Suprapubic skin (tissue), 4 donors: Measurements from ENCODE around the gene SOSTDC1. TPM values are rescaled to one million over a fixed set of nuclear protein-coding genes. Genes with fewer than 3 reads are reported as not detected.

Experiments
- DNase-seq, 2 donors: peaks; one replicate each; pipeline ENCODE4 v3.0.0-alpha.2; 2019; ENCODE audit warnings: low spot score in 2 of 2
- H3K27ac ChIP-seq: fragments of 200-600 bp; sonication (generic); one replicate; pipeline ENCODE4 v1.5.1; 2019
- H3K27me3 ChIP-seq: fragments of 200-600 bp; sonication (generic); one replicate; pipeline ENCODE4 v1.5.1; 2019
- H3K36me3 ChIP-seq: fragments of 200-600 bp; sonication (generic); one replicate; pipeline ENCODE4 v1.5.1; 2019
- H3K4me1 ChIP-seq: fragments of 200-600 bp; sonication (generic); one replicate; pipeline ENCODE4 v1.5.1; 2019
- H3K4me3 ChIP-seq: fragments of 200-600 bp; sonication (generic); one replicate; pipeline ENCODE4 v1.5.1; 2019; ENCODE audit warnings: mild to moderate bottlenecking
- H3K9me3 ChIP-seq: fragments of 200-600 bp; sonication (generic); one replicate; pipeline ENCODE4 v1.5.1; 2019
- CTCF ChIP-seq, 2 donors: fragments of 200-600 bp in 1 of 2; fragments of 450-650 bp in 1 of 2; sonication (generic) in 1 of 2; IDR thresholded peaks; one replicate each; pipeline ENCODE4 v1.5.1; 2016 to 2019; ENCODE audit warnings: antibody characterized with exemption in 2 of 2, mild to moderate bottlenecking in 1 of 2, moderate library complexity in 1 of 2
- EP300 ChIP-seq: sonication (generic); formaldehyde crosslinking; IDR thresholded peaks from one replicate; pipeline ENCODE4 v1.6.1; 2017; ENCODE audit warnings: antibody characterized with exemption
- POLR2A ChIP-seq, 2 donors: fragments of 450-650 bp; IDR thresholded peaks; one replicate each; pipeline ENCODE4 v1.6.1; 2017; ENCODE audit warnings: antibody characterized with exemption in 2 of 2, mild to moderate bottlenecking in 2 of 2, moderate library complexity in 2 of 2
- POLR2AphosphoS5 ChIP-seq, 3 donors: sonication (generic); formaldehyde crosslinking; IDR thresholded peaks; one replicate each; pipeline ENCODE4 v1.6.1; 2017; ENCODE audit warnings: antibody characterized with exemption in 3 of 3
- WGBS: methylation state at CpG from one replicate; pipeline ENCODE4 v1.1.5; 2018; 5-methylcytosine and 5-hydroxymethylcytosine counted together
- total RNA-seq, 4 donors: library from RNA; depleted of rRNA; stranded (reverse); fragments of >200 nt; gene quantifications; one replicate each; pipeline ENCODE4 v1.1.0, GENCODE V29; 2016

SOSTDC1 gene
- total RNA-seq, 4 donors from 2014 or later: 14.7 to 40.5 (median 23.4) TPM

DNA sequence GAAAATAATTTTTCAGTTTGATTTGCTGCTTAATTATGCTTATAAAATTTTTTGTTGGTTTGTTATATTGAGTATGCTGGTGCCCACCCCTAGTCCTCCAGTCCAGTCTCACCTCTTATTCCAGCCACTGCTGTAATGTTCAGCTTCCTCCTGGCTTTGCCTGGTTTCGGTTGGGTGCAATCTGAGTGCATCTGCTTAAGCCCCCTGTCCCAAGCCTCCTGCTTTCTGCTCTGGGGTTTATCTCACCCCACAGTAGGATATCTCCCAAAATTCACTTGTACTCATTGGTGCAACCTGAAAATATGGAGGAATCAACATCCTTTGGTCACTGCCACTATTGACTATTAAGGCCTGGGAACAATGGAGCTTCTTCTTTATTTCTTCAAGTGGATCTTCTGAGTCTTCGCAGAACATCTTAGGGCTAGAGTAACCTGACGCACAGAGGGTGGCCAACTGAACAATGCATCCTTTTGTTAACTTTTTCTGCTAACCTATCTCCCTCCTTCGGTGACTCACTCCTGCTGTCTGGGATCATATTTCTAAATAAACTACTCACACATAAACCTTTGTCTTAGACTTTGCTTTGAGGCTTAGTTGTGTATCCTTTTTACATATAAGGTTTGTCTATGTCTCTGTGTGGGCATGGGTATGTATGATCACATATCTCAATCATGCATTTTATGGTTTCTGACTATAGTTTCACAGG, 19.1 kb upstream of the SOSTDC1 start:
- no peak for DNase-seq
- WGBS: 78% methylated on average over 4 of the region's 4 CpGs
- Histone ChIP-seq H3K4me3 (no peak overlapping the region), H3K4me1 (no peaks in the 10 kb centered on the region), H3K27me3 (no peaks in the 10 kb centered on the region), H3K9me3 (no peaks in the 10 kb centered on the region), H3K27ac (peak overlapping the region; percentile 74), H3K36me3 (no peaks in the 10 kb centered on the region)
- TF ChIP-seq POLR2AphosphoS5 (IDR thresholded peaks at IDR 0.05): no peak
- no peak for TF ChIP-seq EP300
- no peak for TF ChIP-seq CTCF (IDR thresholded peaks at IDR 0.05)
- TF ChIP-seq POLR2A (IDR thresholded peaks at IDR 0.05): no peak

DNA sequence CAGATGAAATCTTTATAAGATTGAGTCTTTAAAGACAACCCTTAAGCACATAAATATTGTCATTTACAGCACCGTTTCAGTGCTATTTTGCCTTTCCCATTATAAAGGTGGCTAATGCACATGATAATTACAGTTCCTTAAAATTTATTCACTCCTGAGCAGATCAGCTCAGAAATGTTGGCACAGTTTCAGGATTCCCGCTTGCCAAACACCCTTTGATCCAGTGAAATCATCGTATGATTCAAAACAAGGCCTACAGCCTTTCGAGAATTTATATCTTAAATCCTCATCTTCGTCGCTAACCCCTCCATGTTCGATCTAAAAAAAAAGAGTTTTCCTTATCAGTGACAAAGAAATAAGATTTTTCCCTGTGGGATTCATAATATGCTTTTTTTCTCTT, 14.1 kb upstream of the SOSTDC1 start:
- Histone ChIP-seq H3K27ac (no peak overlapping the region), H3K4me1 (no peaks in the 10 kb centered on the region), H3K27me3 (no peaks in the 10 kb centered on the region), H3K4me3 (no peak overlapping the region), H3K9me3 (no peaks in the 10 kb centered on the region), H3K36me3 (no peaks in the 10 kb centered on the region)
- DNase-seq: no peak
- WGBS: 64% methylated on average over 7 of the region's 7 CpGs
- TF ChIP-seq POLR2A (IDR thresholded peaks at IDR 0.05) (no peak), CTCF (IDR thresholded peaks at IDR 0.05) (no peak), EP300 (no peak), POLR2AphosphoS5 (IDR thresholded peaks at IDR 0.05) (no peak)

DNA sequence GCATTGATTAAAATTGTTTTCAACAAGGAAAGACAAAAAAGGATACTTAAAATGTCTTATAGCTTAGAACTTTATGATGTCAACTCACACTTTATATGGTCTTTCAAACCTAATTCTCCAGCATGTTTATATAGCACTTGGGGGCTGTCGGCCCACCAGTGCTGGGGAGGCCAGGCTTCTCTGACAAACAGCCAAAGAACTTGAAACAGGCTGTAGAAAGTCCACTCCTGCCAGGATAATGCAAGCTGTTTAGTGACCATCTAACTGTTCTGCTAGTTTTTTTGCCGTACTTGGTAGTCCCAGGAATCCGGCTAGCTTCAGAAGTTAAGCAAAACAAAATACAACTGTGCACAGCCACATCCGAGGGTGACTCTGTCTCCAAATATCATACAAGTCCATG, 13.6 kb upstream of the SOSTDC1 start:
- 82% methylated on average over 4 of the region's 4 CpGs for WGBS
- Histone ChIP-seq H3K4me3 (no peak overlapping the region), H3K4me1 (no peaks in the 10 kb centered on the region), H3K9me3 (no peaks in the 10 kb centered on the region), H3K36me3 (no peaks in the 10 kb centered on the region), H3K27me3 (no peaks in the 10 kb centered on the region), H3K27ac (no peak overlapping the region)
- DNase-seq: no peak
- TF ChIP-seq POLR2A (IDR thresholded peaks at IDR 0.05): no peak
- no peak for TF ChIP-seq CTCF (IDR thresholded peaks at IDR 0.05)
- no peak for TF ChIP-seq POLR2AphosphoS5 (IDR thresholded peaks at IDR 0.05)
- TF ChIP-seq EP300: no peak

DNA sequence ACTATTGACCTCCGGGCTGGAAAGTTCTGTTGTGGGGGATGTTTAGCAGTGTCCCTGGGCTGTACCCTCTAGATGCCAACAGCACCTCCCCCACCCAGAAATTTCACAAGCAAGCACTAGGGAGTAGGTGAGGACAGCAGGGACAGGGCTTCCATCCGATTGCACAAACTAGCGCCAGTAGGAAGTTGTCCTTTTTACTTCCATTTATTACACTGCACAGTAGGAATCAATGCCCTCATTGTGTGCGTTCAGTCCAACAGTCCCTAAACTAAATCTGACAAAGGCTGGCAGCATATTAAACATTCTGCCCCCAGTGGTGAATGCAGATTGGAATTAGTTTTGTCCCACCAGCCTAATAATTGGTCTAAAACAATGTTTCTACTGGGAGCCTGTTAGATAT, 6.4 kb upstream of the SOSTDC1 start:
- TF ChIP-seq POLR2A (IDR thresholded peaks at IDR 0.05) (no peak), POLR2AphosphoS5 (IDR thresholded peaks at IDR 0.05) (no peak), EP300 (no peak), CTCF (IDR thresholded peaks at IDR 0.05) (no peak)

DNA sequence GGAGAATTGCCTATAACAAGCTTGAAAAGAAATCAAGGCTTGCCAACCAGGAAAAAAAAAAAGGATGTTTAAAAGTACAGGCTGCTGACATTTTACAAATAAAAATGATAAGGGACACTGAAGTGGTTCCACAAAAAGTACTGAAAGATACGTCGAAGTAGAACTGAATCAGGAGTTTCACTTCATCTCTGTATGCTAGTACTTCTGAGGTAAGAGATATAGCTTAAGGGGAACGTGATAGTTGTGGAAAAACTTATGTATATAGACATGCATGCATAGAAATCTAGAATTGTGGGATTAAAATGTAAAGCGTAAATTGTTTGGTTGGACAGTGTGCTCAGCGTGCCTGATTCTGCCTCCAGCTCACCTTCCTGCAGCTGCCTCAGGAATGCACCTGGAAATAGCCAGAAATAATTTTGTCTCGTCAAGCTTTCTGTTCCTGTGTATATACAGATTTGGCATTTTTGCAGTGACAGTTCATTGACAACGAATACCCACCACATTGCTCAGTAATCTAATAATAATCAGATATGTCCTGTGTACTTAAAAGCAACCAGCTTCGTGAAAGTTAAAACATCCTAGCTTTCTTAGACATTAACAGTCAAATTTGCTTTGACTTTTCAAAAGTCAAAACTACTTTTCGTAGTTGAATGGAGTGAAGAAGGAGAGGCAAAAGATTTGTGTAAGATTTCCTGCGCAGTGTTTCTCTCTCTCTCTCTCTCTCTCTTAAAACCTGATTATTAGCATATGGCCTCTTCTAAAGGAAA, 1.4 kb downstream of the SOSTDC1 start:
- peak overlapping the region; percentile 80 for H3K27ac ChIP-seq
- DNase-seq: no peak
- 44% methylated on average over 10 of the region's 10 CpGs for WGBS
- H3K4me1 ChIP-seq: peaks cover 5% of the 10 kb centered on the region
- H3K36me3 ChIP-seq: no peaks in the 10 kb centered on the region
- no peak for TF ChIP-seq POLR2A (IDR thresholded peaks at IDR 0.05)
- no peak for TF ChIP-seq CTCF (IDR thresholded peaks at IDR 0.05)
- no peak for TF ChIP-seq POLR2AphosphoS5 (IDR thresholded peaks at IDR 0.05)
- TF ChIP-seq EP300: no peak
- H3K27me3 ChIP-seq: no peaks in the 10 kb centered on the region
- H3K4me3 ChIP-seq: peak overlapping the region; percentile 30
- no peaks in the 10 kb centered on the region for H3K9me3 ChIP-seq

More for the DNA sequence above, 6.4 kb upstream of the SOSTDC1 start:
- 93% methylated on average over 4 of the region's 4 CpGs for WGBS
- Histone ChIP-seq H3K36me3 (no peaks in the 10 kb centered on the region), H3K9me3 (no peaks in the 10 kb centered on the region), H3K27ac (no peak overlapping the region), H3K4me1 (no peaks in the 10 kb centered on the region), H3K27me3 (no peaks in the 10 kb centered on the region), H3K4me3 (no peak overlapping the region)
- no peak for DNase-seq
